ENCODE data around the gene PARP9.
A peak's percentile ranks its signal among the peaks of the same experiment; 100 is the strongest.
"Not testable (repeated sequence)": the region's sequence is repeated elsewhere in the genome, so short reads cannot be mapped to it uniquely, and the experiment has no call there.

PARP9 gene

DNA sequence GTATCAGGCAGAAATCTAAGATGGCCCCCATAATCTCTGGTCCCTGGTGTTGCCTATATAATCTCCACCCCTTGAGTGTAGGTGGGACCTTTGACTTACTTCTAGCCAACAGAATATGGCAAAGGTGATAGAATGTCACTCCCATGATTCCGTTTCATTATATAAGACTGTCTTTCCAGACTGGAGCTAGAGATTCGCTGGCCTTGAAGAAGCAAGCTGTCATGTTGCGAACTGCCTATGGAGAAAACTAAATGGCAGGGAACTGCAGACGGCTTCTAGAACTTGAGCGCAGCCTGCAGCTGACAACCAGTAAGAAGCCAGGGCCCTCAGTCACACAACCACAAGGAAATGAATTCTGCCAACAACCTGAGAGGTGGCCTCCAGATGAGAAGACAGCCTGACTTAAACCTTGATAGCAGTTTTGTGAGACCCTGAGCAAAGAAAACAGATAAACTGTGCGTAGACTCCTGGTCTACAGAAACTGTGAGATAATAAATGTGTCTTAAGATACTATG lies 47.2 kb downstream of the PARP9 start:
- no peak for DNase-seq

DNA sequence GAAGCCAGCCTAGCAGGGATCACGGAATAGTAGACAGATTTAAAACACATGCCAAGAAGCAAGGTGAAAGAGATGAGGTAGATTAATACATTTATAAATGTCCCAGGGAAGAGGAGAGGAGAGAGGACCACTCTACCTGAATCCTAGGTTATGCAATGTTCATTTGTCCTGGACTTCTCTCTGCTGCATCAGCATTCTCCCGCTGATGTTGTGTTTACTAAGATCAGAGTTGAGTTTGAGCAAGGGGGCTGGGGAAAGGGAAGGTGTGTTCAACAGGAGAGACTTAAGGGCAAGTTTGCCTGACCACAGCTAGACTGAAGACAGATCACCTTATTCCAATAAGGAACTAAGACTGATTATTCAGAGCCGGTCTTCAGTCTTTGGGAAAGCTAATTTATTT lies 48.2 kb downstream of the PARP9 start:
- no peak for DNase-seq

DNA sequence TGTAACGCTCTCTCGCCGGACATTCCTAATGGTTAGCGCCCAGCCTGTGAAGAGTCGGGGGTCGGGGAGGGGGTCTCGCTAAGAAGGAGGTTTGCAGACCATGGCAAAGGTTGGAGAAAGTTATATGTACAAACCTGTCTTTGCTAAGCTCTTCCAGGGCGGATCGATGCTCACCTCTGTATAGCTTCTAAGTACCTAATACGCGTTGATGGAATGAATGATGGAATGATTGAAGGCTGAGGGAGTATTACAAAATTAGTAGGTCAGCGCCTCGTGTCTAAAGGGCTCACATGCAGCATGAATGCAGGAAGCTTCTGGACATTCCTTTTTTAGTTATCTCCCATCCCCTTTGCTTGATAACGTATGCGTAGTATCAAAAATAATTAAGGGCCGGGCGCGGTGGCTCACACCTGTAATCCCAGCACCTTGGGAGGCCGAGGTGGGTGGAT lies 49.1 kb downstream of the PARP9 start:
- DNase-seq: no peak

DNA sequence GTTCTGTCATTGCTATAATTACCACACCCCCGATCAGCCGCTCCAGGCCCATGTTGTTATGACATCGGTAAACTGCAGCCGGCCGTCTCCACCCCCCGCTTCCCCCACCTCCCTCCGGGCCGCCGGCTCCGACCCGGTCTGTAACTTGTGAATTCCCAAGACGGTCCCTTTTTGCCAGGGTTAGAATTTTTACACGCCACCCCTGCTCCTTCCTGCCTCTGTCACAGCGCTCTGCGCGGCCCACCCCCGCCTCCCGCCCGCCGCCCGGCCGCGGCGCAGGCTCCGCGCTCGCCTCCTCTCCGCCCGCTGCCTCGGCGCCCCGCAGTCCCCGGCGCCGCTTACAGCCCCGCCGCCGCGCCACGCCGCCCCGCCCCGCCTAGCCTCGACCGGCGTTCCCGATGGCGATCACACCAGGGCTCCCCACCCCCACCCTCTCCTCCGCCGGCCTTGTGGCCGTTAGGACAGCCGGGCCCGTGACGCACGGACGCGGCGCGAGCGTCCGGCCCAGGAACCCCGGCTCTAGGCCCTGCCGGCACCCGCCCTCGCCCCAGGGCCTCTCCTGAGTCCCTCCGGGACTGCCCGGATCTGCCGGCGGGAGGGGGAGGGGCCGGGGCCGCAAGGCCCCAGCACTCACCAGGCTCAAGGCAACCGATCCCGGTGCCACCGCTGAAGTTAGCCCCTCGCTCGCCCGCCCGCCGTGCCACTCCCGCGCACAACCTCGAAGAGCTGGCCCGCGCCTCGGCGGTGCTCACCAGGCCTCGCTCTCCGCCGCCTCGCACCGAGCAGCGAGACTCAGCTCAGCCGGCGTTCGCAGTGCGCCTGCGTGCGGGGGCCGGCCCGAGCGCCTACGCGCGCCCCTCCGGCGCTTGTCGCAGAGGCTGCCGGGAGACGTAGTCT lies 49.7 kb downstream of the PARP9 start, which contains the start of gene KPNA1:
TSS of gene KPNA1 (minus strand) at position 817 of the 897 bp plus-strand sequence. CDS start 18,374 bp downstream, outside the sequence.
- DNase-seq: peak; percentile 87

DNA sequence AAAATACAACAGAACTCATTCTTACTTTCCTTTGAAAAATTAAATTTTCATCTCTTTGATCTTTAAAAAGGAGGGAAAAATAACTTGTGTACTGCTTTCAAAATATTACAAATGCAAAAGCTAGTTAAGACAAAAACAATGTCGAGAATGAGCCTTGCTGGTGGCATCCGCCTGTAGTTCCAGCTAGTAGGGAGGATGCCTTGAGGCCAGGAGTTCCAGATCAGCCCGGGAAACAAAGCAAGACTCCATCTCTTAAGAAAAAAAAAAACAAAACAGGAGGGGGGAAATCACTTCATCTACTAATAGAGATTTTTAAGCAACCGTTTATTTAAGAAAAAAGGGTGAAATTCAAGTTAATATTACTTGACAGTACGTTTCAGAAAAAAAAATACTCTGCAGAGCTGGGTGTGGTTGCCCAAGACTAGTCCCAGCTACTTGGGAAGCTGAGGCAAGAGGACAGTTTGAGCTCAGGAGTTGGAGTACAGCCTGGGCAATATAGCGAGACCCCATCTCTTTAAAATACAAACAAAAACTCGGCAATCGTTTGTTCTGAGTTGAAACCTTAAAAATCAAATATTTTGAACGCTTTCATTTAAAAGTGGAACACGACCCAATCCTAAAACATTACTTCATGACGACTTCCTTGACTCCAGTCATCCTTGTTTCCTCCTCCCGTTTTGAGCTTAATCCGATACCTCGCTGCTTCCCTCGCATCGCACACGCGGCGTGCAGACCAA lies 50.5 kb downstream of the PARP9 start:
- no peak for DNase-seq

DNA sequence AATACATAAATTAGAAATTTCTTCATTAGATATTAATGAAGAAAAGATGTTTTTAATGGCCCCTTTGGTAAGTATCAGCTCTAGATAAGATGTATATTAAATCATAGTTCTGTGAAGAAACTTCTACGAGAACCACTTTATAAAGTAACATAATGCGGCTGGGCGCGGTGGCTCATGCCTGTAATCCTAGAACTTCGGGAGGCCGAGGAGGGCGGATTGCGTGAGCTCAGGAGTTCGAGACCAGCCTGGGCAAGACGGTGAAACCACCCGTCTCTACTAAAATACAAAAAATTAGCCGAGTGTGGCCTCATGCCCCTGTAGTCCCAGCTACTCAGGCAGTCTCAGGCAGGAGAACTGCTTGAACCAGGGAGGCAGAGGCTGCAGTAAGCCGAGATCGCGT lies 51.8 kb downstream of the PARP9 start:
- DNase-seq: no peak

DNA sequence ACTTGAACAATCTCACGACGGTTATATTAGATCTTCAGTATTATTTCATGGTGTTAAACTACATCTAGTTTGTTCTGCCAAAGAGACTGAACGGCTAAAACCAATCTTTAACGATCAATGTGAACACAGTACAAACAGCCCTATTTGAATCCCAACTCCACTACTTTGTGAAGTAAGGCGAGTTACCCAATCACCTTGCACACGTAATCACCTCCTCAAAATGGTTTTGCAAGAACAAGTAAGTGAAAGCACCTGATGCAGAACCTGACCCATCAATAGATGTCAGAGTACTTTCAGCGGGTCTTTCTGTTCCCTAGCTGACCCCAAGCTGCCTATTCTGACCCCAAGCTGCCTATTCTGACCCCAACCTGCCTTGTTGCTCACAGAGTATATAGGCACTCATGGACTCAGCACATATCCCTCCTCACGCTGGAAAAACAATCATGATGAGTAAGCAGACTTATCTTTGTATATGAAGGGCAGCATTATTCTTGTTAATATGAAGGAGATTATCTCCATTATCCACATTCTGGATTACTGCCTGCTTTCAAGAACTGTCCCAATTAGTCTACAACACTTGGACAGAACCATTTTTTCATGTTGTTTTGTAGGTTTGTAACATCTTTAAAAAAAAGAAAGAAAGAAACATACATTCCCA lies 53.1 kb downstream of the PARP9 start:
- no peak for DNase-seq

DNA sequence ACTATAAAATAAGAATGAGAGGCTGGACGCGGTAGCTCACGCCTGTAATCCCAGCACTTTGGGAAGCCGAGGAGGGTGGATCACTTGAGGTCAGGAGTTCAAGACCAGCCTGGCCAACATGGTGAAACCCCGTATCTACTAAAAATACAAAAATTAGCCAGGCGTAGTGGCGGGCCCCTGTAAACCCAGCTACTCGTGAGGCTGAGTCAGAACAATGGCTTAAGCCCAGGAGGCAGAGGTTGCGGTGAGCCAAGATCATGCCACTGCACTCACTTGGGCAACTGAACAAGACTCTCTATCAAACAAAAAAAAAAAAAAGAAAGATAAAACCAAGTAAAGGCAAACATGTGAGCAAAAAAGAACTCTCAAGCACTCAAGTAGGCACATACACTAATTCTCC lies 55.2 kb downstream of the PARP9 start:
- not testable (repeated sequence) for DNase-seq

DNA sequence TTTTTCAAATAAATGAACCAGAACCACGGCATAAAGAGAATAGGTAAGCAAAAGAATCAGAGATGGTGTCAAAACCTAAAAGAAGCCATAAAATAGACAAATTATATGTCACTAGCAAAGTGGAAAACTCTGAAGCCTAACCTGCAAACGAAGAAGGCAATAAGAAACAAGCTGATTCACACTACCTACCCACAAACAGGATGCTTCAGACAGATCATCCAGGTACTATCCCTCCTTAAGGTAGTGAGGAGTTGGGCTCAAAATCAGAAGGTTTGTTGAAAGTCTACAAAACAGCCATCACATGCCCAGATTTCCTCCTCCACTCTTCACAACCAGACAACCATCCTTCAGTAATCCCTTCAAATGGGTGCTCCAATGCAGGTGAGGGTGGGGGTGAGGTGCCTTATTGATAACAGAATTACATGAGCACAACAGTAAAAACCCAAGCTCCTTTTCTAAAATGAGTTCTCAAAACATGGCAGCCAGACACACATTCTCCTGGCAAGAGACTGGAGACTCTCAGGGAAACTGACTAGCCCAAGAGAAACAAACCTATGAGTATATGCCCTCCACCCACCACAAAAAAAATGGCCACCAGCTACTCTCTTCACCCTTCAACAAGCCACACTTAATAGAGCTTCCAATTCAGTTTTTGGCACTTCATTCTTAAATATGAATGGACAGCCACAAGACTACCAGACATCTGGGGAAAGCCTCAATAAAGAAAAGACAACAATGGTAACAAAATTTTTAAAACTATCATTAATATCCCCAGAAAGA lies 55.8 kb downstream of the PARP9 start:
- no peak for DNase-seq

DNA sequence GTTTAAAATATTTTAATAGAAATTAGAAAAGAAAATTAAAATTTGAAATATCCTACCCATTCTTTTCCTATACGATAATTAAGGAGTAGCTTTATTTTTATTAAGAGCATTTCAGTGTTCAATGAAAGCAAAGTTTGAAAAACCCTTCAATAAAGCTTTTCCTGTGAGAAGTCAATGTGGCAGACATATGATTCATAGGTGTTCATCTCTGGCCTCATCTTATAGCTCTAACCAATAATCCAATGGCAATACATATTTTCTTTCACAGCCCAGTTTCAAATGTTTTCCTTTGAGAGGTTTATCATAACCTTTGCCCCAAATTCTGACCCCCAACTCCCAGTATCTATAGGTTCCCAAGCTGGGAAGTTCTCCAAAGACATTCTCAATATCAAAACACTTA lies 57.6 kb downstream of the PARP9 start:
- DNase-seq: no peak

DNA sequence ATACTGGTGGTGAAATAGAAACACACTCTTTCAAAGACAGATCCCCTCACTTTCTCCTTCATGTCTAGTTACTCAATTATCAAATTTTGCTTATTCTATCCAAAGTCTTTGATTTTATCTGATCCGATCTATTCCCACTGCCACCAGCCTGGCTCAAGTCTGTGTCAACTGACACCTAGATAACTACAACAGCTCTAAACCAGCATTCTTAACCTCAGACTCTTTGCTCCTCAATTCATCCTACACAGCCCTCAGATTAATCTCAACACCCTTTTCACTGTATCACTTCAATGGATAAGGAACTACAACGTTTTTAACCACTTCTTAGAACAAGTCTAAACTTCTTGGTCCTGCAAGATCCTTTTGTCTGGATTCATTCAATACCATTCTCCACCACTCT lies 58.4 kb downstream of the PARP9 start:
- DNase-seq: no peak

DNA sequence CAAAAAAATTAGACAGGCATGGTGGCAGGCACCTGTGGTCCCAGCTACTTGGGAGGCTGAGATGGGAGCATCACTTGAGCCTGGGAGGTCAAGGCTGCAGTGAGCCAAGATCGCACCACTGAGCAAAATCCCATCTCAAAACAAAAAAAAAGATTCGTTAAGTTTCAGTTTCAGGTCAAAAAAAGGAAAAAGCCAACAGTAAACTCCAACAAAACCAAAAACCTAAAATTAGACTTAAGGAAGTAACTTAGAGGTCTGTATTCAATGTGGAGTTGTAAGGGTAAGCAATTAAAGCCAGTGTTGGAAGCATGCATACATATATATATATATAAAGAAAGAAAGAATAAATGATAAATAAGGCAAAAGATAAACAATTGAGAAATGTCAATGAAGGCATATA lies 61.2 kb downstream of the PARP9 start:
- DNase-seq: no peak

DNA sequence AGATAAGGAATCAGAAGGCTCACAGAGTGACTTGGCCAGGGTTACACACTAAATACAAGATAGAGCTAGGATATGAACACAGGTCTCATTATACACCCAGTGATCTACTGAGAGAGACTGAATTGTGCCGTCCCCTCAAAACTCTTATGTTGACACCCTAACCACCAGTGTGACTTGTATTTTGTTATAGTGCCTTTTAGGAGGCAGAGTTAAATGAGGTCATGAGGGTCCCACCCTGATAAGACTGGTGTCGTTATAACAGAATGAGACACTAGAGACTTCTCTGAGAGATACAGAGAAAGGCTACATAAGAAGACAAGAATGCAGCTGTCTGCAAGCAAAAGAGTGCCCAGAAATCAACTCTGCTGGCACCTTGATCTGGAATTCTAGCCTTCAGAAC lies 62.0 kb downstream of the PARP9 start:
- no peak for DNase-seq

DNA sequence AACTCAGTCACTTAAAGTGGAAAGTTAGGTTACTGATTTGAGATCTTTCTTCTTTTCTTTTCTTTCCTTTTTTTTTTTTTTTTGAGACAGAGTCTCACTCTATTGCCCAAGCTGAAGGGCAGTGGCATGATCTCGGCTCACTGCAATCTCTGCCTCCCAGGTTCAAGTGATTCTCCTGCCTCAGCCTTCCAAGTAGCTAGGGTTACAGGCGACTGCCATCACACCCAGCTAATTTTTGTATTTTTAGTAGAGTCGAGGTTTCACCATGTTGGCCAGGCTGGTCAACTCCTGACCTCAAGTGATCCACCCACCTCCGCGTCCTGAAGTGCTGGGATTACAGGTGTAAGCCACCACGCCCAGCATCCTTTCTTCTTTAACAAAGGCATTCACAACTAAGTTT lies 63.1 kb downstream of the PARP9 start:
- DNase-seq: not testable (repeated sequence)

DNA sequence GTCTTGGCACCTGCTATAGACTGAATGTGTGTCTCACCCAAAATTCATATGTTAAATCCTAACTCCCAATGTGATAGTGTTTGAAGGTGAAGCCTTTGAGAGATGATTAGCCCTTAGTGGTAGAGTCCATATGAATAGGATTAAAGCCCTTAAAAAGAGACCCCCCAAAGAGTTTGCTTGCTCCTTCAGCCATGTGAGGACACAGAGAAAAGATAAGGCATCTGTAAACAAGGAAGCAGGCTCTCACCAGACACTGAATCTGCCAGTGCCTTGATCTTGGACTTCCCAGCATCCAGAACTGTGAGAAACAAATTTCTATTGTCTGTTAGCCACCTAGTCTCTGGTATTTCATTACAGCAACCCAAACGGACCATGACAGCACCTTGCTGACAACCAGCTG lies 65.9 kb downstream of the PARP9 start:
- DNase-seq: no peak

DNA sequence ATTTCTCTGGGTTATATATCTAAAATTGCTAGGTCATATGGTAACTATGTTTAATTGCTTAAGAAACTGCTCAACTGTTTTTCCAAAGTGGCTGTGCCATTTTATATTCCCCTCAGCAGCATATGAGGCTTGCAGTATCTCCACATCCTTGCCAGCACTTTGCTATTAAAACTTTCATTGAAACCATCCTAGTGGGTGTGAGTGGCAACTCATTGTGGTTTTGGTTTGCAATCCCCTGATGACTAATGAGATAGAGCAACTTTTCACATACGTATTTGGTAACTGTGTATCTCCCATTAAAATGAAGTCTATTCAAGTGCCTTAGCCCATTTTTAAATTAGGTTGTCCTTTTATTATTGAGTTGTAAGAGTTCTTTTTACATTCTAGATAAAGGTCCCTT lies 66.7 kb downstream of the PARP9 start:
- peak; percentile 55 for DNase-seq

DNA sequence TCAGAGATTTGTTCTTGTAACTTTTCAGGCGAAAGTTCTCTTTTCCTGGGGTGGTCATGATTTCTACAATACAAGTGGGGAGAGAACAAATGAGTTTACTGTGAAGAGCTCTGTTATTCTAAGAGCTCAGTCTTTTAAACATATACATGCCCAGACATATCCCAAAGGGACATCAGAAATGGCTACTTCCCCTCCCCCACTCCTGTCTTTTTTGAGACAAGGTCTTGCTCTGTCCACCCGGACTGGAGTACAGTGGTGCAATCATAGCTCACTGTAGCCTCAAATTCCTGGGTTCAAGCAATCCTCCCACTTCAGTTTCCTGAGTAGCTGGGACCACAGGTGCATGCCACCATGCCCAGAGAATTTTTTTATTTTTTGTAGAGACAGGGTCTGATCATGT lies 67.6 kb downstream of the PARP9 start:
- no peak for DNase-seq

DNA sequence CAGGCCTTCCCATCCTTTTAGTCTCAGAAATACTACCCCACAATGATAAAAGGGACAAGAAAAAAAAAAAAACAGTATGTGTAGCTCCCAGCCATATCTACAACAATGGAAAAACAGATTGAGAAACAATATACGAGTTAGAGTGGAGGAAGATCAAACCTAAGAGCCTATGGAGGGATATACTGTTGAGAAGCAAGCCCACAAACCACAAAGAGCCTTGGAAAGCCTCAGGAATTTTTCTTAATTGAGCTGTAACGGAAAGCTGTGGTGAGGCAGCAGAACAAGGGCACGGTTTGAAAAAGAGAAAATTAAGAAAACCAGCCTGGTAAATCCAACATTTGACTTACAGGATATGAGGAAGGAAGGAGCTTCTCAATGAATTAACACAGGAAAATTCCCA lies 70.8 kb downstream of the PARP9 start:
- no peak for DNase-seq

DNA sequence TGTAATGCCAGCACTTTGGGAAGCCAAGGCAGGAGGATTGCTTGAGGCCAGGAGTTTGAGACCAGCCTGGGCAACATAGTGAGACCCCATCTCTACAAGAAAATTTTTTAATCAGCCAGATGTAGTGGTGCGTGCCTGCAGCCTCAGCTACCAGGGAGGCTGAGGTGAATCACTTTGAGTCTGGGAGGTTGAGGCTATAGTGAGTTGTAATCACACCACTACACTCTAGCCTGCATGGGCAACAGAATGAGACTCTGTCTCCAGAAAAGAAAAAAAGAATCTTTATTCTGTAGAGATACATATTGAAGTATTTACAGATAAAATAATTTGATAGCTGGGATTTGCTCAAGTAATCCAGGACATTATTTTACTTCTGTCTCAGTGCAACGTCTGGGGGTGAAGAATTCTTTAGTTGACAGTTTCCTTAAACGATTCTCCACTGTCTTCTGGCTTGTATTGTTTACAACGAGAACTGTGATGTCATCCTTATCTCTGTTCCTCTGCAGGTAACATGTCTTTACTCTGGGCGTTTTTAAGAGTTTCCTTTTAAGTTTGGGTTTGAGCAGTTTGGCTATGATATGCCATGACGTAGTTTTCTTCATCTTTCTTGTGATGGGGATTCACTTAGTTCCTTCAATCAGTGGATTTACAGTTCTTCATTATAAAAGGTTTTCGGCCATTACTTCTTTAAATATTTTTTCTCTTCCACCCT lies 75.7 kb downstream of the PARP9 start:
- DNase-seq: no peak

DNA sequence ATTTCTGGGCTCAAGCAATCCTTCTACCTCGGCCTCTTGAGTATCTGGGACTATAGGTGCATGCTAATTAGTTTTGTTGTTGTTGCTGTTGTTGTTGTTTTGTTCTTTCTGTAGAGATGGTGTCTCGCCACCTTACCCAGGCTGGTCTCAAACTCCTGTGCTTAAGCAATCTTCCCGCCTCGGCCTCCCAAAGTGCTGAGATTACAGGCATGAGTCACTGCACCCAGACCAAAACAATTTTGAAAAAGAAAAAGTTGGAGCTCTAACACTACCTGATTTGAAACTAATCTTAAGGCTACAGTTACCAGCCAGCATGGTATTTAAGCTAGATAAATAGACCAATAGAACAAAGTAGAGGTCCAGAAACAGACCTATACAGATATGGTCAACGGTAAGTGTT lies 79.1 kb downstream of the PARP9 start:
- no peak for DNase-seq

DNA sequence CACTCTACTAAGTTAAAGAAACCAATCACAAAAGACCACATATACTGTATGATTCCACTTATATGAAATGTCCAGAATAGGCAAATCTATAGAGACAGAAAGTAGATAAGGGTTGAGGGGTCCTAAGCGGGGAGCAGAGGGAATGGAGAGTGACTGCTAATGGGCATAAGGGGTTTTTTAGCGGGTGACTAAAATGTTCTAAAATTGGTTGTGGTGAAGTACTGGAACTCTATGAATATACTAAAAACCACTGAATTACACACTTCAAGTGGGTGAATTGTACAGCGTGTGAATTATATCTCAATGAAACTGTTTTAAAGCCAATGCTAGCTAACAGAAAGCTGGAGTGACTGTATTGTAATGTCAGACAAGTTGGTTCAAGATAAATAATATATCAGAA lies 82.7 kb downstream of the PARP9 start:
- DNase-seq: no peak

Measured in stimulated activated CD4-positive, alpha-beta T cell treated with anti-CD3 and anti-CD28 coated beads, Interleukin-4, amount 100 ng/mL, for 24 hours (primary cell).